Measurements from ENCODE around the gene ZSCAN25.

The ZSCAN25 gene

DNA sequence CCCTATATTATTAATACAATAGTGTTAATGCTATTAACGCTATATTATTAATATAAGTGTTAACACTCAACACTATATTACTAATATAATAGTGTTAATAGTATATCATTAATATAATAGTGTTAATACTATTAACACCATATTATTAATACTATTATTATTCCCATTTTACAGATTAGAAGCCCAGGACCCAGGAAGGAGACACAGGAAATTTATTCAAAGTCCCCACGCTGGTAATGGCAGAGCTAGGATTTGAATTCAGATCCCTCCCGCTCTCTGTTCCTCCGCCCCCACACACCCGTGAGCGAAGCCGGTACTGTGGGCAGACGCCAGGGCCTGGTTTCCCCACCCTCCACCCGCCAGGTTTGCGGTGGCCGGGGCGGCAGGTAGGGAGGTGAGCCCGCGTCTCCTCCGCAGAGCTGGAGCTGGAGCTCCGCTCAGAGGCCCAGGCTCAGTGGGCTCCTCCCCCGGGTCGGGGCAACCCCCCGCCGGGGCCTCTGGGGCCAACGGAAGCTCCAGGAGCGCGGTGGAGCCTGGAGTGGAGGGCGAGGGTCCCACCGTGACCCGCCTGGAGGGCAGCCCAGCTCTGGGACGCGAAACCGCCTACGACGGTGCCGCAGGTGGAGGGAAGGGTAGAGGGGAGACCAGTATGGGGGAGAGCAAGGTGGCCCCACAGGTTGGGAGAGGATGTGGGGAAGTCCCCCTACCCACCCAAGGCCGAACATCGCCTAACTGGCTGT, 18.8 kb upstream of the ZSCAN25 start, which contains the start of gene TMEM225B:
Gene TMEM225B, plus strand, starts transcription at position 506 of the 740 bp plus-strand sequence. CDS start 6,122 bp downstream, outside the sequence.
- H3K4me3 ChIP-seq (ENCODE audit: low read depth, low read length) = no peak within 1 kb of the TSS
- TF ChIP-seq, protein P1, sequence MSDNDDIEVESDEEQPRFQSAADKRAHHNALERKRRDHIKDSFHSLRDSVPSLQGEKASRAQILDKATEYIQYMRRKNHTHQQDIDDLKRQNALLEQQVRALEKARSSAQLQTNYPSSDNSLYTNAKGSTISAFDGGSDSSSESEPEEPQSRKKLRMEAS (IDR thresholded peaks at IDR 0.05; ENCODE audit: low read depth, low read length) = no peak
- TF ChIP-seq MYC (IDR thresholded peaks at IDR 0.05; ENCODE audit: low read depth, low read length) (no peak), POLR2A (IDR thresholded peaks at IDR 0.05; ENCODE audit: extremely low read depth, insufficient read length) (no peak)
- TF ChIP-seq, protein P2, sequence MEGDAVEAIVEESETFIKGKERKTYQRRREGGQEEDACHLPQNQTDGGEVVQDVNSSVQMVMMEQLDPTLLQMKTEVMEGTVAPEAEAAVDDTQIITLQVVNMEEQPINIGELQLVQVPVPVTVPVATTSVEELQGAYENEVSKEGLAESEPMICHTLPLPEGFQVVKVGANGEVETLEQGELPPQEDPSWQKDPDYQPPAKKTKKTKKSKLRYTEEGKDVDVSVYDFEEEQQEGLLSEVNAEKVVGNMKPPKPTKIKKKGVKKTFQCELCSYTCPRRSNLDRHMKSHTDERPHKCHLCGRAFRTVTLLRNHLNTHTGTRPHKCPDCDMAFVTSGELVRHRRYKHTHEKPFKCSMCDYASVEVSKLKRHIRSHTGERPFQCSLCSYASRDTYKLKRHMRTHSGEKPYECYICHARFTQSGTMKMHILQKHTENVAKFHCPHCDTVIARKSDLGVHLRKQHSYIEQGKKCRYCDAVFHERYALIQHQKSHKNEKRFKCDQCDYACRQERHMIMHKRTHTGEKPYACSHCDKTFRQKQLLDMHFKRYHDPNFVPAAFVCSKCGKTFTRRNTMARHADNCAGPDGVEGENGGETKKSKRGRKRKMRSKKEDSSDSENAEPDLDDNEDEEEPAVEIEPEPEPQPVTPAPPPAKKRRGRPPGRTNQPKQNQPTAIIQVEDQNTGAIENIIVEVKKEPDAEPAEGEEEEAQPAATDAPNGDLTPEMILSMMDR (IDR thresholded peaks at IDR 0.05; ENCODE audit: low read depth, low read length) = no peak
- no peak for DNase-seq (ENCODE audit: low read depth)

DNA sequence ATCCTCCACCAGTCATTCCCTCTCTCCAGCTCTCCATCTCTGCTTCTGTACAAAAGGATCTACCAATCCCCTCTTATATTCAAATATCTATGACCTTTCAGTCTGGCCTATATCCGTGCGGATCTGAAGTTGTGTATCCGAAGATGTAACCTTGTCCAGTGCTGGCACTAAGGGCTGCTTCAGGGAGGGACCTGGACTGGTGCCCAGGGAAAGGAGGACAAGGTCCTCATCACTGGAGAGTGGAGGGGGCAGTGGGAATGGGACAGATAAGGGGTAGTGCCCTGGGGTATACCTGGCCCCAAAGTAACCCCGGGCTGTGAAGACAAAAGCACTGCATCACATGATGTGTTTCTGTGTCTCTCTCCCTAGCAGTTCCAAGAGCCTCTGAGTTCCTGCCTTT, 16.9 kb upstream of the ZSCAN25 start:
- no peak for TF ChIP-seq POLR2A (IDR thresholded peaks at IDR 0.05; ENCODE audit: extremely low read depth, insufficient read length)
- TF ChIP-seq MYC (IDR thresholded peaks at IDR 0.05; ENCODE audit: low read depth, low read length) = no peak
- TF ChIP-seq, protein P2 (IDR thresholded peaks at IDR 0.05; ENCODE audit: low read depth, low read length) = no peak
- TF ChIP-seq, protein P1 (IDR thresholded peaks at IDR 0.05; ENCODE audit: low read depth, low read length) = no peak
- DNase-seq (ENCODE audit: low read depth) = no peak
- no peak overlapping the region for H3K4me3 ChIP-seq (ENCODE audit: low read depth, low read length)

DNA sequence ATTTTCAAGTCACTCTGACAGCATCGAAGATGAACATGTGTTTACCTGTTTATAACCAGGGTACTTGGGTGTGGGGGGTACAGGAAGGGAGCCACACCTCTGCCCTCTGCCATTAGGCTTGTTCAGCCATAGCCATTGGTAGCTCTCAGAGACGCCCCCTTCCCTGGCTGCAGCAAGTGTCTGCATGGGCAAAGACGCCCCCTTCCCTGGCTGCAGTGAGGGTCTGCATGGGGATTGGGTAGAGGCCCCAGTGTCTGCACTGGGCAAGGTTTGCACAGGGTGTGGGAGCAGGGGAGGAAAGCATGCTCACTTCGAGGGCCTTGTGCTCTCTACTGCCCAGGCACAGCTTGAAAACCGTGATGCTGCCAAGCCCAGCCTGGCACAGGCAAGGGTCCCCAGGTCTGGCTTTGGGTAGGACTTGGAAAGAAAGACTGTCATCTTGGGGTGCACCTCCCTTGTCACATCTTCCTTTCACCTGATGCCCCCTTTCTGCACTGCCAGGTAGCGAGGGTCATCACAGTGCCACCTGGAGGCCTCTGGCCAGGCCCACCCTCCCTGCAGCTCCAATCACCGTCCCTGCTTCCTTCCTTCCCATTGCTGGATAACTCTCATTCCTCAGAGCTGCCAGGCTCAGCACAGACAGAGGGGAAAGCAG, 15.0 kb upstream of the ZSCAN25 start:
- no peak for DNase-seq (ENCODE audit: low read depth)
- H3K4me3 ChIP-seq (ENCODE audit: low read depth, low read length) = no peak overlapping the region
- TF ChIP-seq, protein P1 (IDR thresholded peaks at IDR 0.05; ENCODE audit: low read depth, low read length) = no peak
- TF ChIP-seq, protein P2 (IDR thresholded peaks at IDR 0.05; ENCODE audit: low read depth, low read length) = no peak
- TF ChIP-seq POLR2A (IDR thresholded peaks at IDR 0.05; ENCODE audit: extremely low read depth, insufficient read length) (no peak), MYC (IDR thresholded peaks at IDR 0.05; ENCODE audit: low read depth, low read length) (no peak)

DNA sequence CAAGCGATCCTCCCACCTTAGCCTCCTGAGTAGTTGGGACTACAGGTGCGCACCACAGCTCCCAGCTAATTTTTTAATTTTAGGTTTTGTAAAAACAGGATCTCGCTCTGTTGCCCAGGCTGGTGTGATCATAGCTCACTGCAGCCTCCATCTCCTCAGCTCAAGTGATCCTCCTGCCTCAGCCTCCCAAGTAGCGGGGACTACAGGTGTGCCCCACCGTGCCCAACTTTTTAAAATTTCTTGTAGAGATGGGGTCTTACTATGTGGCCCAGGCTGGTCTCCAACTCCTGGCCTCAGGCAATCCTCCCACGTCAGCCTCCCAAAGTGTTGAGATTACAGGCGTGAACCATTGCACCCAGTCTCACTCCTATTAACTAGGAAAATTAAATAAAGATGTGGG, 11.2 kb upstream of the ZSCAN25 start:
- TF ChIP-seq, protein P2 (IDR thresholded peaks at IDR 0.05; ENCODE audit: low read depth, low read length) = no peak
- TF ChIP-seq, protein P1 (IDR thresholded peaks at IDR 0.05; ENCODE audit: low read depth, low read length) = no peak
- TF ChIP-seq POLR2A (IDR thresholded peaks at IDR 0.05; ENCODE audit: extremely low read depth, insufficient read length) = no peak
- TF ChIP-seq MYC (IDR thresholded peaks at IDR 0.05; ENCODE audit: low read depth, low read length) = no peak
- no peak overlapping the region for H3K4me3 ChIP-seq (ENCODE audit: low read depth, low read length)
- DNase-seq (ENCODE audit: low read depth) = no peak

DNA sequence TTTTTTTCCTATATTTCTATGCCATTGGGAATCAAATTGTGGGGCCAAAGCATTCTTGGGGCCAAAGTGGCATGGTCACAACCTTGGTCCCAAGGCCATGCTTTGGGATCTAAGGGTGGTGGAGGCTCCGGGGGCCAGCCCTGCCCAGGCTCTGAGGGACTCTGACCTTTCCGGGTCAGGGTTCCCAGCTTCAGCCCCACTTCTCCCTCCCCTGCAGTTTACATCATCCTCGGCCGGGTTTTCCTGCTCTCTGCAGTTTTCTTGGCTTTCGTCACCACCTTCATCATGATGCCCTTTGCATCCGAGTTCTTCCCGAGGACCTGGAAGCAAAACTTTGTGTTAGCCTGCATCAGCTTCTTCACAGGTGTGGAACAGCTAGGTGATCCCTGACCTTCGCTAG, 10.2 kb upstream of the ZSCAN25 start:
- DNase-seq (ENCODE audit: low read depth) = no peak
- TF ChIP-seq POLR2A (IDR thresholded peaks at IDR 0.05; ENCODE audit: extremely low read depth, insufficient read length) (no peak), MYC (IDR thresholded peaks at IDR 0.05; ENCODE audit: low read depth, low read length) (no peak)
- TF ChIP-seq, protein P1 (IDR thresholded peaks at IDR 0.05; ENCODE audit: low read depth, low read length) = no peak
- TF ChIP-seq, protein P2 (IDR thresholded peaks at IDR 0.05; ENCODE audit: low read depth, low read length) = no peak
- no peak overlapping the region for H3K4me3 ChIP-seq (ENCODE audit: low read depth, low read length)

All from NB4 (cell line).